Fibroblast of mammary gland (primary cell): Measurements from ENCODE around the gene PNLIPRP1.

Source experiments
- DNase-seq: peaks from one replicate; pipeline ENCODE4 v3.0.0-alpha.2; 2010; ENCODE audit warnings: low read depth
- H3K4me3 ChIP-seq: 2 replicates; pipeline ENCODE4 v1.5.1; 2011; ENCODE audit warnings: low read depth, mild to moderate bottlenecking, low read length, moderate library complexity; ENCODE audit not compliant: control insufficient read depth
- TF ChIP-seq, protein P1 (sequence below): conservative IDR thresholded peaks from 2 replicates; pipeline ENCODE4 v1.5.1; 2011; ENCODE audit warnings: low read depth, low read length, inconsistent platforms; ENCODE audit not compliant: control insufficient read depth, insufficient read depth

Gene PNLIPRP1

DNA sequence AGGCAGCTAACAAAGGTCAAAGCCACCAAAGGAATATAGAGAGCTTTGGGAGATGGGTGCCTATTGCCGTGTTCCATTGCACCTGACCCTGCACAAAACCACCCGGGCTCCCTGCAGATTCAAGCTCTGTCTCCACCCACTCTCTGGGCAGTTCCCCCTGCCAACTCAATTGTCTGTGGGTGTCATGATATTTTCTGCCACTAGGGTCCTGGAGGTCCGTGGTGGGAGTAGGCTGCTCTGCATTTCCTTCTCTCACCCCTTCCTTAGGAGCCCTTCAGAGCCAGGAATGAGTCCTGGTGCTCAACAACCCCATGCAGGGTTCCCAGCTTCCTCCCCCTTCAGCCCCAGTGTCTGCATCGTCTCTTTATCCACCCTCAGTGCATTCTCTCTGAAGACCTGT, 64.1 kb downstream of the PNLIPRP1 start:
- TF ChIP-seq, protein P1, sequence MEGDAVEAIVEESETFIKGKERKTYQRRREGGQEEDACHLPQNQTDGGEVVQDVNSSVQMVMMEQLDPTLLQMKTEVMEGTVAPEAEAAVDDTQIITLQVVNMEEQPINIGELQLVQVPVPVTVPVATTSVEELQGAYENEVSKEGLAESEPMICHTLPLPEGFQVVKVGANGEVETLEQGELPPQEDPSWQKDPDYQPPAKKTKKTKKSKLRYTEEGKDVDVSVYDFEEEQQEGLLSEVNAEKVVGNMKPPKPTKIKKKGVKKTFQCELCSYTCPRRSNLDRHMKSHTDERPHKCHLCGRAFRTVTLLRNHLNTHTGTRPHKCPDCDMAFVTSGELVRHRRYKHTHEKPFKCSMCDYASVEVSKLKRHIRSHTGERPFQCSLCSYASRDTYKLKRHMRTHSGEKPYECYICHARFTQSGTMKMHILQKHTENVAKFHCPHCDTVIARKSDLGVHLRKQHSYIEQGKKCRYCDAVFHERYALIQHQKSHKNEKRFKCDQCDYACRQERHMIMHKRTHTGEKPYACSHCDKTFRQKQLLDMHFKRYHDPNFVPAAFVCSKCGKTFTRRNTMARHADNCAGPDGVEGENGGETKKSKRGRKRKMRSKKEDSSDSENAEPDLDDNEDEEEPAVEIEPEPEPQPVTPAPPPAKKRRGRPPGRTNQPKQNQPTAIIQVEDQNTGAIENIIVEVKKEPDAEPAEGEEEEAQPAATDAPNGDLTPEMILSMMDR, result peak; percentile 22
- H3K4me3 ChIP-seq, result no peak overlapping the region
- no peak for DNase-seq

DNA sequence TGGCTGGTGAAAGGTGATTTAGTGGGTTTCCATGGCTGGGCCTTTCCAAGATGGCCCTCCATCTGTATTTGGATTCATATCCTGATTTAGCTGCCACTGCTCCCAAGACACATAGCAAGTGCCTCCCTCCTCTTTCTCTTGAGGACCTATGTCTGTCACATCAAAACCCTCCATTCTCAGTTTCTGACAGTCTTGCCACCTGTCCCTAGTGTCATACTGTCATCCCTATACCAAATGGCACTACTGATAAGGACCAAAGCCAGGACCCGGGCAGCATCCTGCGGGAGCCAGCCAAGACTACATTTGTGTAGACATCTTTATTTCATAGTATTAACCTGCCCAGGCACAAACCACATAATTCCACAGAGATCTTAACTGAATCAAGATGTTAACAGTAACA, 64.8 kb downstream of the PNLIPRP1 start:
- H3K4me3 ChIP-seq, result no peak overlapping the region
- TF ChIP-seq, protein P1, result no peak
- no peak for DNase-seq

DNA sequence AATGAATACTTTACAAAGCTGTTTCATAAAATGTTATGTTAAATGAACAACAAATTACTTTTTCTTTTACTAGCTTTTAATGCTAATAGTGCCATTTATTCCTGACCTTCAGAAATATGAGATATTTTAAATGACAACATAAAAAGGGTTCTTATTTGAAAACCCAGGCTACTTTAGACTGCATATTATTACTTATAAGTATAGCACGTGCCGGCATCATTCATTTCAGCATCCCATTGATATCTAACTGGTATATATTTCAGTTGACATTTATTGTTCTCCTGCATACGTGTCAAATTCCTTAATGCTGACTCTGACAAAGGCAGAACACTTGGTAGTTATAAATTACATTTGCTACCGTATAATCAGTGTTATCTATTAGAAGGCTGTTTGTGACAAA, 65.3 kb downstream of the PNLIPRP1 start:
- TF ChIP-seq, protein P1, result no peak
- no peak for DNase-seq
- no peak overlapping the region for H3K4me3 ChIP-seq

DNA sequence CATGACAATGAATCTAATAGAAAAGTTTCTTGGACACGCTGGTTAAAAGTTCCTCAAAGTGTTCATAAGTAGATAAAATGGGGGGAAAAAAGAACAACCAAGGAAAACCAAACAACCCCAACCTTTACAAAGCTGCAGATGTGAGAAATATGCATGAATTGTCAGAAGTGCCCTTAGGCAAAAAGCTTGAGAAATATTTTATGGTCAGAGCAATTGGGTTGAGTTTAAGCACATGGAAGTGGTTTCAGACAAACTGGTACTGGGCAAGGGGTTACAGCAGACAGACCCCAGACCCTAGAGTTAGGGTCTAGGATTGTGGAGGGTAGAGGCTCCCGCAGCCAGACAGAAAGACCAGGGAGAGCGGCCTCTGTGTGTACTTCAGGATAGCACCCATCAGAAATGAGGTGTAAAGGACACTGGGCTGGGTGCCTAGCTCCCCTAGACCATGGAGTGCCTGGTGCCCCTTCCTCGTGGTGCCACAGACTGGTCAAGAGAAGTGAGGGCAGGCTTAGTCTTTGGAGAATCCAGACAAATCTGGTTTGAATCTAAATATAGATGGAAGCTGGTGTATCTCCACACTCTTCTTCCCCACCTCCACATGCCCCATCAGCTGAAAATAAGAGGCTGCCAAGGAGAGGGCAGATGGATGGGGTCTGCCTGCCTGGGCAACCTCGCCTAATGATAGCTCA, 67.2 kb downstream of the PNLIPRP1 start:
- H3K4me3 ChIP-seq, result no peak overlapping the region
- TF ChIP-seq, protein P1, result no peak
- DNase-seq, result no peak
